K562 (cell line): ENCODE measurements around the gene S100A2.

Source experiments
- AFF1 ChIP-seq, 2 experiments: fragments of 450-650 bp; IDR thresholded peaks; 2 replicates each; pipeline ENCODE4 v1.6.1; 2018; ENCODE audit warnings: mild to moderate bottlenecking in 2 of 2, low read depth in 1 of 2; ENCODE audit not compliant: partially characterized antibody in 2 of 2
- CBX3 ChIP-seq, 2 experiments: IDR thresholded peaks; 1 replicate in 1 of 2; 2 replicates in 1 of 2; pipeline ENCODE4 v1.6.1; 2012; ENCODE audit warnings: inconsistent platforms in 2 of 2, low read length in 2 of 2, borderline replicate concordance in 1 of 2, control low read depth in 1 of 2
- CTCF ChIP-seq, 3 experiments: IDR thresholded peaks in 2 of 3; conservative IDR thresholded peaks in 1 of 3; 2 replicates each; pipeline ENCODE4 v1.5.1; 2011 to 2012; ENCODE audit warnings: low read length in 3 of 3, mild to moderate bottlenecking in 3 of 3, control low read depth in 2 of 3, improper control_type of control experiment in 1 of 3, inconsistent platforms in 1 of 3, low read depth in 1 of 3, mixed read lengths in 1 of 3, moderate library complexity in 1 of 3; ENCODE audit not compliant: insufficient read depth in 2 of 3
- EP300 ChIP-seq: IDR thresholded peaks from 2 replicates; pipeline ENCODE4 v1.6.1; 2012; ENCODE audit warnings: low read length, improper control_type of control experiment
- PHF21A ChIP-seq: fragments of 450-650 bp; IDR thresholded peaks from 2 replicates; pipeline ENCODE4 v1.6.1; 2017; ENCODE audit warnings: low read depth, borderline replicate concordance
- SREBF1 ChIP-seq: fragments of 150-350 bp; IDR thresholded peaks from 2 replicates; pipeline ENCODE4 v1.6.1; 2014; ENCODE audit warnings: antibody characterized with exemption, low read depth, low read length, borderline replicate concordance
- TAF1 ChIP-seq: IDR thresholded peaks from 2 replicates; pipeline ENCODE4 v1.6.1; 2011; ENCODE audit warnings: mild to moderate bottlenecking, low read length, moderate library complexity; ENCODE audit not compliant: insufficient read depth, control insufficient read depth, severe bottlenecking; ENCODE audit errors: extremely low read depth
- TAF7 ChIP-seq: fragments of 450-650 bp; IDR thresholded peaks from 2 replicates; pipeline ENCODE4 v1.6.1; 2016; ENCODE audit warnings: missing genetic modification characterization, missing compliant biosample characterization
- TF ChIP-seq, protein P1 (sequence below): fragments of 250-450 bp; sonication (Bioruptor Pico); IDR thresholded peaks from 2 replicates; pipeline ENCODE4 v1.4.0; 2020; ENCODE audit warnings: mild to moderate bottlenecking, moderate library complexity, borderline replicate concordance

DNA sequence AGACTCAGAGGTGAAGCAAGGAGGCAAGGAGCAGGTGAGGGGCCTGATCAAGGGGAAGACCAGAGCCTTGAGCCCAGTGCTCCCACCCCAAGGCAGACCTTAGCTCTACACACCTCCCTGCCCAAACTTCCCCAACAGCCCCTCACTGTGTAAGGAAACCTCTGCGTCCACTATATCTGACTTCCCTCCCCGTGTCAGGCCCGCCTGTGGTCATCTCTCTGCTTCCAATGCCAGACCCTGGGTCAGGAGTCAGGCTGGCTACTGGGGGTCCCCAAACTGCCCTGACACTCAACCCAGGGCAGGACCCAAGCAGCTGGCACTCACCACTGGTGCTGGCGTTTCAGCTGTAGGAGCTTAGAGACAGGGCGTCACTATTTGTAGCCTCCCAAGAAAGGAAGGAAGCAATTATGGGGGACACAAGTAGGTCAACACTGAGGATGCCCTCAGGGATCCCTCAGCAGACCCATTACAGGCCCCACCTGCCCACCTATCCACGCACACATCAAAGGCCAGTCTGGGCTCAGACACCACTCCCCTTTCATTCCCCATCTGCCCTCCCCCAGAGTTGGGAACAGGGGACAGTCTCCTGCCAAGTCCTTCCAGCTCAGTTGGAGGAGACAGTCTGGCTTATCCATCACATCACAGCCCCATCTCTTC lies 15.8 kb downstream of the S100A2 start:
- TF ChIP-seq AFF1 (IDR thresholded peaks at IDR 0.05; ENCODE audit: low read depth in 1 of 2, partially characterized antibody in 2 of 2) (no peak), TAF1 (no peak), CBX3 (IDR thresholded peaks at IDR 0.05; ENCODE audit: borderline replicate concordance in 1 of 2, low read length in 2 of 2) (no peak), EP300 (no peak), PHF21A (no peak), CTCF (IDR thresholded peaks at IDR 0.05 in 2 of 3, conservative IDR thresholded peaks at IDR 0.05 in 1 of 3; ENCODE audit: insufficient read depth in 2 of 3, low read depth in 1 of 3, low read length in 3 of 3) (no peak), TAF7 (tag) (no peak), SREBF1 (no peak)
- TF ChIP-seq, protein P1, sequence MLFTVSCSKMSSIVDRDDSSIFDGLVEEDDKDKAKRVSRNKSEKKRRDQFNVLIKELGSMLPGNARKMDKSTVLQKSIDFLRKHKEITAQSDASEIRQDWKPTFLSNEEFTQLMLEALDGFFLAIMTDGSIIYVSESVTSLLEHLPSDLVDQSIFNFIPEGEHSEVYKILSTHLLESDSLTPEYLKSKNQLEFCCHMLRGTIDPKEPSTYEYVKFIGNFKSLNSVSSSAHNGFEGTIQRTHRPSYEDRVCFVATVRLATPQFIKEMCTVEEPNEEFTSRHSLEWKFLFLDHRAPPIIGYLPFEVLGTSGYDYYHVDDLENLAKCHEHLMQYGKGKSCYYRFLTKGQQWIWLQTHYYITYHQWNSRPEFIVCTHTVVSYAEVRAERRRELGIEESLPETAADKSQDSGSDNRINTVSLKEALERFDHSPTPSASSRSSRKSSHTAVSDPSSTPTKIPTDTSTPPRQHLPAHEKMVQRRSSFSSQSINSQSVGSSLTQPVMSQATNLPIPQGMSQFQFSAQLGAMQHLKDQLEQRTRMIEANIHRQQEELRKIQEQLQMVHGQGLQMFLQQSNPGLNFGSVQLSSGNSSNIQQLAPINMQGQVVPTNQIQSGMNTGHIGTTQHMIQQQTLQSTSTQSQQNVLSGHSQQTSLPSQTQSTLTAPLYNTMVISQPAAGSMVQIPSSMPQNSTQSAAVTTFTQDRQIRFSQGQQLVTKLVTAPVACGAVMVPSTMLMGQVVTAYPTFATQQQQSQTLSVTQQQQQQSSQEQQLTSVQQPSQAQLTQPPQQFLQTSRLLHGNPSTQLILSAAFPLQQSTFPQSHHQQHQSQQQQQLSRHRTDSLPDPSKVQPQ (CRISPR knock-in tag): no peak
